K562 (cell line): ENCODE measurements around the gene ANKS3. TPM values are rescaled to one million over a fixed set of nuclear protein-coding genes. Genes with fewer than 3 reads are reported as not detected.

ENCODE experiments used
- CREB1 ChIP-seq, 2 experiments: sonication (generic) in 1 of 2; formaldehyde crosslinking in 1 of 2; IDR thresholded peaks; 2 replicates each; pipeline versions ENCODE4 v1.6.1 to v1.8.0; 2012 to 2022; ENCODE audit warnings: inconsistent platforms in 1 of 2, mild to moderate bottlenecking in 1 of 2, missing genetic modification reagents in 1 of 2, moderate library complexity in 1 of 2
- CTCFL ChIP-seq: IDR thresholded peaks from 2 replicates; pipeline ENCODE4 v1.6.1; 2011; ENCODE audit warnings: borderline replicate concordance, low read depth, mild to moderate bottlenecking, moderate library complexity, low read length; ENCODE audit not compliant: insufficient read depth, poor library complexity, severe bottlenecking
- ESRRB ChIP-seq: fragments of 250-450 bp; sonication (Bioruptor Pico); IDR thresholded peaks from 2 replicates; pipeline ENCODE4 v1.5.0; 2020; ENCODE audit warnings: mild to moderate bottlenecking, moderate library complexity, borderline replicate concordance
- GTF2E2 ChIP-seq: fragments of 200-800 bp; sonication (Bioruptor generic); IDR thresholded peaks from 2 replicates; pipeline ENCODE4 v1.6.1; 2016; ENCODE audit warnings: missing genetic modification characterization, missing compliant biosample characterization
- HNRNPK ChIP-seq: fragments of 200-400 bp; formaldehyde crosslinking; IDR thresholded peaks from one replicate; pipeline ENCODE4 v1.6.1; 2018; ENCODE audit warnings: mild to moderate bottlenecking, low read depth, low read length; ENCODE audit not compliant: poor library complexity, severe bottlenecking
- KAT8 ChIP-seq: fragments of 450-650 bp; IDR thresholded peaks from 2 replicates; pipeline ENCODE4 v1.6.1; 2016; ENCODE audit warnings: low read depth, mild to moderate bottlenecking
- KLF13 ChIP-seq: fragments of 450-650 bp; IDR thresholded peaks from 2 replicates; pipeline ENCODE4 v1.6.1; 2016; ENCODE audit warnings: missing genetic modification characterization, low read depth, mild to moderate bottlenecking, missing compliant biosample characterization, moderate library complexity, borderline replicate concordance
- LARP7 ChIP-seq: fragments of 450-650 bp; IDR thresholded peaks from 2 replicates; pipeline ENCODE4 v1.6.1; 2016
- PHF8 ChIP-seq: fragments of 200-600 bp; sonication (generic); IDR thresholded peaks from 2 replicates; pipeline ENCODE4 v1.6.1; 2012; ENCODE audit warnings: mixed run types, mild to moderate bottlenecking, inconsistent platforms, low read length, moderate library complexity, borderline replicate concordance
- SIX5 ChIP-seq, 2 experiments: IDR thresholded peaks; 2 replicates each; pipeline ENCODE4 v1.6.1; 2011; ENCODE audit warnings: low read length in 2 of 2, borderline replicate concordance in 1 of 2, low read depth in 1 of 2, mild to moderate bottlenecking in 1 of 2, moderate library complexity in 1 of 2; ENCODE audit not compliant: insufficient read depth in 1 of 2
- SP2 ChIP-seq: IDR thresholded peaks from 2 replicates; pipeline ENCODE4 v1.6.1; 2011; ENCODE audit warnings: mild to moderate bottlenecking, low read depth, low read length, moderate library complexity; ENCODE audit not compliant: poor library complexity, severe bottlenecking; ENCODE audit errors: extremely low read depth
- TCF7 ChIP-seq: sonication (generic); IDR thresholded peaks from 2 replicates; pipeline ENCODE4 v1.6.1; 2016; ENCODE audit warnings: antibody characterized with exemption, borderline replicate concordance
- U2AF2 ChIP-seq: fragments of 200-400 bp; formaldehyde crosslinking; optimal IDR thresholded peaks from 2 replicates; pipeline ENCODE3; 2017; ENCODE audit warnings: low read depth, mild to moderate bottlenecking, low read length
- XRCC3 ChIP-seq: fragments of 450-650 bp; IDR thresholded peaks from 2 replicates; pipeline ENCODE4 v1.6.1; 2017; ENCODE audit warnings: mild to moderate bottlenecking, moderate library complexity
- ZNF583 ChIP-seq: fragments of 250-450 bp; sonication (Bioruptor Pico); IDR thresholded peaks from 2 replicates; pipeline ENCODE4 v1.4.0; 2020
- polyA plus RNA-seq, 8 experiments: library from polyadenylated mRNA; depleted of rRNA in 4 of 8; stranded (reverse) in 5 of 8; unstranded in 3 of 8; fragments of >200 nt; fragmentation: Nextera tagmentation in 2 of 8; fragmentation: Illumina TruSeq in 1 of 8; extraction: Ambion mirVana in 2 of 8; extraction: Trizol in 1 of 8; gene quantifications; 2 replicates each; pipeline versions ENCODE4 v1.2.1 to v1.2.3, GENCODE V29; 2011 to 2014; ENCODE audit warnings: inconsistent platforms in 1 of 8, missing spikeins in 1 of 8
- total RNA-seq, 7 experiments: library from RNA; depleted of rRNA in 6 of 7; stranded (reverse); fragments of >200 nt in 6 of 7; fragmentation: Illumina TruSeq in 2 of 7; extraction: Trizol in 2 of 7; gene quantifications; 2 replicates each; pipeline versions ENCODE4 v1.2.1 to v1.2.3, GENCODE V29; 2011 to 2021; ENCODE audit warnings: low replicate concordance in 1 of 7
- TF ChIP-seq, protein P1 (sequence below): fragments of 450-650 bp; IDR thresholded peaks from 2 replicates; pipeline ENCODE4 v1.7.0; 2016; ENCODE audit warnings: borderline replicate concordance
- TF ChIP-seq, protein P2 (sequence below): sonication (generic); formaldehyde crosslinking; IDR thresholded peaks from 2 replicates; pipeline ENCODE4 v1.8.0; 2022; ENCODE audit warnings: mild to moderate bottlenecking, missing genetic modification reagents, borderline replicate concordance
- TF ChIP-seq, protein P3 (sequence below): fragments of 450-650 bp; formaldehyde crosslinking; IDR thresholded peaks from 2 replicates; pipeline ENCODE4 v1.4.0; 2022; ENCODE audit warnings: missing genetic modification characterization

ANKS3 gene
- total and polyA plus RNA-seq, 9 of the 15 experiments (the other 6 are each of a cell fraction or from before 2014, with no cell fraction given), result 0.43 to 25.7 (median 14.8) TPM

GRCh38 chr16:4734730-4735535 is 862 bp upstream of the ANKS3 start (continued):
- TF ChIP-seq, protein P1, sequence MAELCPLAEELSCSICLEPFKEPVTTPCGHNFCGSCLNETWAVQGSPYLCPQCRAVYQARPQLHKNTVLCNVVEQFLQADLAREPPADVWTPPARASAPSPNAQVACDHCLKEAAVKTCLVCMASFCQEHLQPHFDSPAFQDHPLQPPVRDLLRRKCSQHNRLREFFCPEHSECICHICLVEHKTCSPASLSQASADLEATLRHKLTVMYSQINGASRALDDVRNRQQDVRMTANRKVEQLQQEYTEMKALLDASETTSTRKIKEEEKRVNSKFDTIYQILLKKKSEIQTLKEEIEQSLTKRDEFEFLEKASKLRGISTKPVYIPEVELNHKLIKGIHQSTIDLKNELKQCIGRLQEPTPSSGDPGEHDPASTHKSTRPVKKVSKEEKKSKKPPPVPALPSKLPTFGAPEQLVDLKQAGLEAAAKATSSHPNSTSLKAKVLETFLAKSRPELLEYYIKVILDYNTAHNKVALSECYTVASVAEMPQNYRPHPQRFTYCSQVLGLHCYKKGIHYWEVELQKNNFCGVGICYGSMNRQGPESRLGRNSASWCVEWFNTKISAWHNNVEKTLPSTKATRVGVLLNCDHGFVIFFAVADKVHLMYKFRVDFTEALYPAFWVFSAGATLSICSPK, result no peak
- TF ChIP-seq CTCFL (no peak), SP2 (no peak), PHF8 (peak; percentile 57; the same call in 1 of the 2 replicates), SIX5 (IDR thresholded peaks at IDR 0.05; ENCODE audit: borderline replicate concordance in 1 of 2, insufficient read depth in 1 of 2, low read depth in 1 of 2, low read length in 2 of 2) (no peak), XRCC3 (no peak), HNRNPK (no peak), GTF2E2 (no peak), CREB1 (IDR thresholded peaks at IDR 0.05) (no peak), CREB1 (CRISPR knock-in tag; IDR thresholded peaks at IDR 0.05) (no peak), U2AF2 (no peak), ZNF583 (no peak), KAT8 (no peak), ESRRB (no peak), LARP7 (no peak), KLF13 (tag) (no peak), TCF7 (no peak)
- TF ChIP-seq, protein P2, sequence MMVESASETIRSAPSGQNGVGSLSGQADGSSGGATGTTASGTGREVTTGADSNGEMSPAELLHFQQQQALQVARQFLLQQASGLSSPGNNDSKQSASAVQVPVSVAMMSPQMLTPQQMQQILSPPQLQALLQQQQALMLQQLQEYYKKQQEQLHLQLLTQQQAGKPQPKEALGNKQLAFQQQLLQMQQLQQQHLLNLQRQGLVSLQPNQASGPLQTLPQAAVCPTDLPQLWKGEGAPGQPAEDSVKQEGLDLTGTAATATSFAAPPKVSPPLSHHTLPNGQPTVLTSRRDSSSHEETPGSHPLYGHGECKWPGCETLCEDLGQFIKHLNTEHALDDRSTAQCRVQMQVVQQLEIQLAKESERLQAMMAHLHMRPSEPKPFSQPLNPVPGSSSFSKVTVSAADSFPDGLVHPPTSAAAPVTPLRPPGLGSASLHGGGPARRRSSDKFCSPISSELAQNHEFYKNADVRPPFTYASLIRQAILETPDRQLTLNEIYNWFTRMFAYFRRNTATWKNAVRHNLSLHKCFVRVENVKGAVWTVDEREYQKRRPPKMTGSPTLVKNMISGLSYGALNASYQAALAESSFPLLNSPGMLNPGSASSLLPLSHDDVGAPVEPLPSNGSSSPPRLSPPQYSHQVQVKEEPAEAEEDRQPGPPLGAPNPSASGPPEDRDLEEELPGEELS (CRISPR knock-in tag), result 0 out of 2 replicates have a peak, but pooled peaks have one; percentile 11
- TF ChIP-seq, protein P3, sequence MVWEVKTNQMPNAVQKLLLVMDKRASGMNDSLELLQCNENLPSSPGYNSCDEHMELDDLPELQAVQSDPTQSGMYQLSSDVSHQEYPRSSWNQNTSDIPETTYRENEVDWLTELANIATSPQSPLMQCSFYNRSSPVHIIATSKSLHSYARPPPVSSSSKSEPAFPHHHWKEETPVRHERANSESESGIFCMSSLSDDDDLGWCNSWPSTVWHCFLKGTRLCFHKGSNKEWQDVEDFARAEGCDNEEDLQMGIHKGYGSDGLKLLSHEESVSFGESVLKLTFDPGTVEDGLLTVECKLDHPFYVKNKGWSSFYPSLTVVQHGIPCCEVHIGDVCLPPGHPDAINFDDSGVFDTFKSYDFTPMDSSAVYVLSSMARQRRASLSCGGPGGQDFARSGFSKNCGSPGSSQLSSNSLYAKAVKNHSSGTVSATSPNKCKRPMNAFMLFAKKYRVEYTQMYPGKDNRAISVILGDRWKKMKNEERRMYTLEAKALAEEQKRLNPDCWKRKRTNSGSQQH (CRISPR knock-in tag), result no peak
